HFFc6 (cell line): ENCODE measurements around the gene GDNF. TPM values are rescaled to one million over a fixed set of nuclear protein-coding genes. Genes with fewer than 3 reads are reported as not detected.
A peak's percentile ranks its signal among the peaks of the same experiment; 100 is the strongest.
"Not testable (repeated sequence)": the region's sequence is repeated elsewhere in the genome, so short reads cannot be mapped to it uniquely, and the experiment has no call there.

ENCODE experiments used
- DNase-seq: peaks from one replicate; pipeline ENCODE4 v3.0.0-alpha.2; 2018
- H3K27ac Mint-ChIP-seq: 2 replicates; pipeline ENCODE4 v1.8.0; 2020; ENCODE audit warnings: mild to moderate bottlenecking, mixed read lengths
- H3K27me3 Mint-ChIP-seq: 2 replicates; pipeline ENCODE4 v1.8.0; 2021; ENCODE audit warnings: mild to moderate bottlenecking, moderate library complexity, mixed read lengths; ENCODE audit not compliant: insufficient read depth
- H3K36me3 Mint-ChIP-seq: 2 replicates; pipeline ENCODE4 v1.8.0; 2021; ENCODE audit warnings: low read depth, mixed read lengths
- H3K4me1 Mint-ChIP-seq: 2 replicates; pipeline ENCODE4 v1.8.0; 2020; ENCODE audit warnings: low read depth, mixed read lengths
- H3K4me3 Mint-ChIP-seq: 2 replicates; pipeline ENCODE4 v1.8.0; 2020; ENCODE audit warnings: mild to moderate bottlenecking, moderate library complexity, mixed read lengths
- H3K9me3 Mint-ChIP-seq: 2 replicates; pipeline ENCODE4 v1.8.0; 2020; ENCODE audit warnings: mild to moderate bottlenecking, mixed read lengths
- CTCF ChIP-seq: fragments of 200-600 bp; sonication (generic); IDR thresholded peaks from 2 replicates; pipeline ENCODE4 v1.5.0; 2021; ENCODE audit warnings: antibody characterized with exemption, mild to moderate bottlenecking
- total RNA-seq, 6 experiments: library from RNA; stranded (reverse); fragmentation: NEBNext Ultra II Directional; extraction: Animal tissue kit (Norgen Biotek cat#: 25700); gene quantifications; 2 replicates in 1 of 6; 3 replicates in 5 of 6; pipeline ENCODE4 v1.2.3, GENCODE V29; 2021

Gene GDNF
- total RNA-seq, 6 experiments from 2014 or later = 0.85 to 8.3 (median 7.1) TPM

- Mint-ChIP-seq H3K4me1 (peaks cover 55% of the 10 kb centered on the region), H3K36me3 (no peaks in the 10 kb centered on the region), H3K9me3 (no peaks in the 10 kb centered on the region), H3K27me3 (no peaks in the 10 kb centered on the region), H3K27ac (no peak overlapping the region), H3K4me3 (no peak overlapping the region)
- TF ChIP-seq CTCF = no peak
- DNase-seq = no peak
These were observed 29.4 kb upstream of the GDNF start for GRCh38 chr5:37869216-37869615.

GRCh38 chr5:37867654-37868053 is 27.8 kb upstream of the GDNF start:
- Mint-ChIP-seq H3K36me3 (no peaks in the 10 kb centered on the region), H3K4me3 (no peak overlapping the region), H3K27ac (0 out of 2 replicates have a peak overlapping the region, but pooled peaks have one; percentile 22), H3K27me3 (no peaks in the 10 kb centered on the region), H3K4me1 (peaks cover 51% of the 10 kb centered on the region), H3K9me3 (no peaks in the 10 kb centered on the region)
- TF ChIP-seq CTCF = no peak
- DNase-seq = peak; percentile 64

- DNase-seq, H3K27me3 Mint-ChIP-seq, H3K27ac Mint-ChIP-seq, H3K36me3 Mint-ChIP-seq, H3K9me3 Mint-ChIP-seq, H3K4me3 Mint-ChIP-seq: not testable (repeated sequence)
- H3K4me1 Mint-ChIP-seq = peaks cover 14% of the 10 kb centered on the region
These were observed 23.1 kb upstream of the GDNF start for GRCh38 chr5:37862907-37863306.

- TF ChIP-seq CTCF = no peak
- Mint-ChIP-seq H3K4me1 (no peaks in the 10 kb centered on the region), H3K27me3 (peaks cover 4% of the 10 kb centered on the region; the same call in 1 of the 2 replicates), H3K27ac (no peak overlapping the region), H3K36me3 (no peaks in the 10 kb centered on the region), H3K9me3 (no peaks in the 10 kb centered on the region), H3K4me3 (no peak overlapping the region)
- no peak for DNase-seq
These were observed 20.4 kb upstream of the GDNF start for GRCh38 chr5:37860206-37860605.

- H3K4me3 Mint-ChIP-seq = no peak overlapping the region
- TF ChIP-seq CTCF = no peak
- H3K27ac Mint-ChIP-seq = no peak overlapping the region
- H3K4me1 Mint-ChIP-seq = no peaks in the 10 kb centered on the region
- H3K36me3 Mint-ChIP-seq = no peaks in the 10 kb centered on the region
- peaks cover 4% of the 10 kb centered on the region; the same call in 1 of the 2 replicates for H3K27me3 Mint-ChIP-seq
- no peak for DNase-seq
- no peaks in the 10 kb centered on the region for H3K9me3 Mint-ChIP-seq
These were observed 20.0 kb upstream of the GDNF start for GRCh38 chr5:37859805-37860204.

- H3K27me3 Mint-ChIP-seq = peaks cover 4% of the 10 kb centered on the region; the same call in 1 of the 2 replicates
- no peak overlapping the region for H3K4me3 Mint-ChIP-seq
- H3K4me1 Mint-ChIP-seq = no peaks in the 10 kb centered on the region
- H3K27ac Mint-ChIP-seq = no peak overlapping the region
- no peak for TF ChIP-seq CTCF
- no peaks in the 10 kb centered on the region for H3K36me3 Mint-ChIP-seq
- H3K9me3 Mint-ChIP-seq = no peaks in the 10 kb centered on the region
- no peak for DNase-seq
These were observed 18.4 kb upstream of the GDNF start for GRCh38 chr5:37858250-37858649.
